ENCODE data around the gene NDUFA5. TPM values are rescaled to one million over a fixed set of nuclear protein-coding genes. Genes with fewer than 3 reads are reported as not detected.

Gene NDUFA5
- 29.6 and 50.7 TPM in 2 replicates for total RNA-seq

DNA sequence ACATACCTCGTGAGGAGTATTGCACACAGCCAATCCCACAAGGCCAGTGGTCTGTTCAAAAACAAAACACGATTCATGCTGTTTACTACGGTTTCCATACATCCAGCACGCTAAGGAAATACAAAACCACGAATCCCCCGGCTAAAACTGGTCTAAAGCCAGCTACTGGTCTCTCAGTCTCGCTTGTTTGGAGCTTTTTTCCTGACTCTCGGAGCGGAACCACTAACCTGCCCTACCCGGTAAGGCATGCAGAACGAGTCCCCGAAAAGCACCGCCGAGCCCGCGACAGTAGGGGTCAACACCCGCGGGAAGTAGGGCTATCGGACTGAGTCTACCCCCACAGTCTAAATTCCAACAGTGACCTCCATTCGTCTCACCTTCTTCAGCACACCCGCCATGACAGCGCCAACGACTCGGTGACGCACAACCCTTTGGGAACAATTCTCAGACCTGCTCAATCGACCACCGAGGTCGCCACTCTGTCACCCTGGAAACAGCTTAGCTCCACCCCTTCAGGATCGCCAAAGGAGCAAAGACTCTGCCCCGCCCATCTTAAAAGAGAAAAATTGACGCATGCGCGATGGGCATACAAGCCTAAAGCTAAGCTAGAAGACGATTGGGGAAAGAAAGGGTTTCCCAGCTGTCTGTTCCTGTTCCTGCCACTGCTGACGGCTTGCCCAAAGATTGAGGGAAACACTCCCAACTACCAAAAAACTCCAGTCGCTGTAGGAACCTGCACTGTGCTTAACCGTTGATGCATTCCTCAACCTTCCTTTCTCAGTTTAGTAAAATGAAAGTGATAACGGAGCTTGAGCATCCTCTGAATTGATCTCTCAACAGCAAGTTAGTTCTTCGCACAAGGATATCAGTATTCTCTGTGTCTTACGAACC, at the start of gene NDUFA5:
NDUFA5 (minus strand) TSS at position 421 of the 891 bp plus-strand sequence; CDS start at position 398, 23 bp downstream.

DNA sequence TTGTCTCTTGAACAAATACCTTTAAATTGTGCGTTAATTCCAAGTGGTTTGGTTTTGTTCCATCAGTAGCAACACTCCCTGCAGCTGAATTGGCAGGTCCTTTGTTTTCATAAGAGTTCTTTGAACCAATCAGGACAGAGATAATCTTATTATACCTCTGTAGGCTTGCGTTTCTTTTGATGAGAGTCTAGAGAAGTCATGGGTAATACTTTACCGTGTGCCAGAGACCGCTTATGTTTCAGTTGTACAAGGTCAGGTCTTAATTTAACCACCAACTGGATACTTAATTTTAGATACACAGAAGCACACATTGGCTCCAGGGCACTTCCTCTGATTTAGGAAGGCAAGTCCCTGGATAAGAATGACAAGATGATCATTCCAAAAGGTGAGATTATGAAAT, 43.9 kb upstream of the NDUFA5 start, which contains the start of gene ASB15:
ASB15 (plus strand) TSS at position 292 of the 400 bp plus-strand sequence. CDS start 12,682 bp downstream, outside the sequence.

DNA sequence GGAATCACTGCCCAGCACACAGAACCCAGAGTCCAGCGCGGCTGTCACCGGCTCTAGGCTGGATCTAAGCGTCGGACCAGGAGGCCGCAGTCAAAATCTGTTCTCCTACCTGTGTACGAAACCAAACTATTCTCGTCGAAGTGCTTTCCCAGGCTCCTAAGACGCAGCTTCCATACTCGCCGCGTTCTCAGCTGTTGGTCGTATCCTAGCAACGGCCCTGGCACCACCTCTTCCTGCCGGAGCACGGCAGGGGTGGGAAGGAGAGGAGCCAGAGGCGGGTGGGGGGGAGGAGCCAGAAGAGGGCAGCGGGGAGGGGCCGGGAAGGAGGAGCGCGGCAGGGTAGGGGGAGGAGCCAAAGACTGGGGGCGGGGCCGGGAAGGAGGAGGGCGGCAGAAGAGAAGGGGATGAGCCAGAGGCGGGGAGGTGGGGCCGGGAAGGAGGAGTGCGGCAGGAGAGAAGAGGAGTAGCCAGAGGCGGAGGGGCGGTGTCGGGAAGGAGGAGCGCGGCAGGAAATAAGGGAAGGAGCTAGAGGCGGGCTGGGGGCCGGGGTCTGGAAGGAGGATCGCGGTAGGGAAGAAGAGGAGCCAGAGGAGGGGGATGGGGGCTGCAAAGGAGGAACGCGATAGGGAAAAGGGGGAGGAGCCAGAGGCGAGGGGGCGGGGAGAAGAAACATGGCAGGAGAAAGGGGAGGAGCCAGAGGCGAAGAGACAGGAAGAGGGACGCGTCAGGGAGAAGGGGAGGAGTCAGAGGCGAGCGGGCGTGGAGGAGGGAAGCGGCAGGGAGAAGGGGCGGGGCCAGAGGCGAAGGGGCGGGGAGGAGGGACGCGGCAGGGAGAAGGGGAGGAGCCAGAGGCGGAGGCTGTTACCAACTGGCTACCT, 23.0 kb downstream of the NDUFA5 start, which contains the start of gene IQUB:
IQUB (minus strand) TSS at position 213 of the 878 bp plus-strand sequence. CDS start 22,255 bp downstream, outside the sequence.

Other genes with a start within 250 kb of the NDUFA5 start
- 0.16 and 0.31 TPM in 2 replicates for gene IQUB, start 23.2 kb downstream of the NDUFA5 start, total RNA-seq
- gene ASB15, start 44.0 kb upstream of the NDUFA5 start, total RNA-seq = not detected in 2 replicates
- gene LMOD2, start 98.0 kb upstream of the NDUFA5 start, total RNA-seq = 0.06 and 0.16 TPM in 2 replicates
- gene WASL, start 191.2 kb upstream of the NDUFA5 start, total RNA-seq = 8.1 and 16.8 TPM in 2 replicates

Measured in bladder microvascular endothelial cell (primary cell).